Measurements from ENCODE around the gene IL13RA2.

GRCh38 chrX:115017455-115017854 lies at the start of gene IL13RA2:
- TF ChIP-seq CTCF (IDR thresholded peaks at IDR 0.05), result no peak
- no peak for TF ChIP-seq POLR2A (IDR thresholded peaks at IDR 0.05)

Data from vagina (tissue), 2 donors.